Calu3 (cell line): ENCODE data around the gene ATOH8. TPM values are rescaled to one million over a fixed set of nuclear protein-coding genes. Genes with fewer than 3 reads are reported as not detected.

Experiments
- BruUV-seq: library from RNA; stranded (reverse); fragments of 400-500 nt; replicated peaks from 2 replicates; lab custom pipeline; 2021; lab: Mats Ljungman, UMichigan
- CTCF ChIA-PET: fragments of 300-600 bp; sonication (Branson Sonifier 250); formaldehyde crosslinking; loops from one replicate; lab custom pipeline; 2022; ENCODE audit warnings: antibody characterized with exemption; lab: Charles Lee
- DNase-seq: peaks from one replicate; pipeline ENCODE4 v3.0.0; 2022
- H3K27ac Mint-ChIP-seq: one replicate; pipeline ENCODE4 v1.8.0; 2022; ENCODE audit warnings: mixed read lengths; ENCODE audit not compliant: unreplicated experiment
- H3K27me3 Mint-ChIP-seq: one replicate; pipeline ENCODE4 v1.8.0; 2022; ENCODE audit warnings: mixed read lengths; ENCODE audit not compliant: unreplicated experiment
- H3K36me3 Mint-ChIP-seq: one replicate; pipeline ENCODE4 v1.8.0; 2022; ENCODE audit warnings: mild to moderate bottlenecking, moderate library complexity, mixed read lengths; ENCODE audit not compliant: insufficient read depth, unreplicated experiment
- H3K4me1 Mint-ChIP-seq: one replicate; pipeline ENCODE4 v1.8.0; 2022; ENCODE audit warnings: mild to moderate bottlenecking, low read depth, mixed read lengths; ENCODE audit not compliant: unreplicated experiment
- H3K4me3 Mint-ChIP-seq: one replicate; pipeline ENCODE4 v1.8.0; 2022; ENCODE audit warnings: mild to moderate bottlenecking, low read depth, moderate library complexity, mixed read lengths; ENCODE audit not compliant: unreplicated experiment
- H3K9me3 Mint-ChIP-seq: one replicate; pipeline ENCODE4 v1.8.0; 2022; ENCODE audit warnings: low read depth, mixed read lengths; ENCODE audit not compliant: unreplicated experiment
- CTCF ChIP-seq: fragments of 200-600 bp; IDR thresholded peaks from one replicate; pipeline ENCODE4 v1.8.0; 2022; ENCODE audit warnings: antibody characterized with exemption; ENCODE audit not compliant: unreplicated experiment
- intact Hi-C: fragments of 100-400 bp; cut with micrococcal nuclease; formaldehyde crosslinking; loops from one replicate; pipeline ENCODE4 v1.10.0; 2022; ENCODE audit not compliant: unreplicated experiment
- total RNA-seq: library from RNA; stranded (reverse); gene quantifications from 2 replicates; pipeline ENCODE4 v1.2.3, GENCODE V29; 2022

The ATOH8 gene
- total RNA-seq, 1 experiment from 2014 or later: 0.19 TPM

GRCh38 chr2:85737961-85738360 lies 15.8 kb upstream of the ATOH8 start:
- Mint-ChIP-seq H3K9me3 (no peaks in the 10 kb centered on the region), H3K4me1 (peaks cover 24% of the 10 kb centered on the region), H3K36me3 (peaks cover 16% of the 10 kb centered on the region), H3K27me3 (no peaks in the 10 kb centered on the region), H3K4me3 (no peak overlapping the region), H3K27ac (no peak overlapping the region)
- intact Hi-C loops: no loop called here
- no peak for DNase-seq
- no peak for TF ChIP-seq CTCF
- CTCF ChIA-PET: no interaction called here
- BruUV-seq: no TSS peak

- Mint-ChIP-seq H3K27me3 (no peaks in the 10 kb centered on the region), H3K4me3 (no peak overlapping the region), H3K27ac (no peak overlapping the region), H3K9me3 (no peaks in the 10 kb centered on the region), H3K36me3 (peaks cover 16% of the 10 kb centered on the region), H3K4me1 (peaks cover 38% of the 10 kb centered on the region)
- BruUV-seq: no TSS peak
- CTCF ChIA-PET: interaction anchor here (3.3 kb wide), 1 partner anchor 66 kb away, joined by 15 read pairs; no protein-coding TSS in a partner anchor
- no peak for TF ChIP-seq CTCF
- DNase-seq: no peak
- intact Hi-C loops: no loop called here
Measured at GRCh38 chr2:85740193-85740592, 13.6 kb upstream of the ATOH8 start.

- Mint-ChIP-seq H3K4me3 (peak overlapping the region; percentile 53), H3K27me3 (no peaks in the 10 kb centered on the region), H3K9me3 (no peaks in the 10 kb centered on the region), H3K4me1 (peaks cover 38% of the 10 kb centered on the region), H3K27ac (peak overlapping the region; percentile 84), H3K36me3 (peaks cover 16% of the 10 kb centered on the region)
- BruUV-seq: no TSS peak
- CTCF ChIA-PET: interaction anchor here (0.6 to 3.3 kb wide), 6 partner anchors 13 to 104 kb away, joined by 3 to 22 read pairs (median 10); no protein-coding TSS in a partner anchor
- intact Hi-C loops: no loop called here
- TF ChIP-seq CTCF: no peak
- DNase-seq: peak; percentile 19
Measured at GRCh38 chr2:85741211-85741832, 12.5 kb upstream of the ATOH8 start.

- Mint-ChIP-seq H3K4me3 (peak overlapping the region; percentile 53), H3K27ac (peak overlapping the region; percentile 84), H3K36me3 (peaks cover 16% of the 10 kb centered on the region), H3K4me1 (peaks cover 38% of the 10 kb centered on the region), H3K9me3 (no peaks in the 10 kb centered on the region), H3K27me3 (no peaks in the 10 kb centered on the region)
- no peak for TF ChIP-seq CTCF
- intact Hi-C loops: loop anchor here (1.0 kb wide), 1 partner anchor 30 kb away; no protein-coding TSS in a partner anchor
- DNase-seq: peak; percentile 67
- CTCF ChIA-PET: interaction anchor here (0.6 to 3.3 kb wide), 13 partner anchors 13 to 111 kb away, joined by 3 to 22 read pairs (median 5); no protein-coding TSS in a partner anchor
- no TSS peak for BruUV-seq
Measured at GRCh38 chr2:85741833-85742455, 11.8 kb upstream of the ATOH8 start.
